DND-41 (cell line): ENCODE results near the gene DPM3.

Experiments used
- ATAC-seq: fragments of 200-7000 bp; cut with Tn5 transposase; 3 replicates; pipeline ENCODE4 v1.9.1; 2021; ENCODE audit warnings: low read depth; ENCODE audit not compliant: insufficient read depth
- DNase-seq: peaks from one replicate; pipeline ENCODE4 v3.0.0-alpha.2; 2020
- H2AFZ ChIP-seq: 2 replicates; pipeline ENCODE4 v1.6.0; 2012; ENCODE audit warnings: low read depth, low read length
- H3K27ac ChIP-seq: 2 replicates; pipeline ENCODE4 v1.5.1; 2012; ENCODE audit warnings: low read length, inconsistent platforms
- H3K27me3 ChIP-seq: fragments of 200-600 bp; sonication (generic); 2 replicates; pipeline ENCODE4 v1.6.0; 2012; ENCODE audit warnings: low read length, mild to moderate bottlenecking, inconsistent platforms; ENCODE audit not compliant: insufficient read depth, poor library complexity
- H3K36me3 ChIP-seq: 2 replicates; pipeline ENCODE4 v1.5.1; 2012; ENCODE audit warnings: low read length, inconsistent platforms; ENCODE audit not compliant: insufficient read depth
- H3K4me1 ChIP-seq: 2 replicates; pipeline ENCODE4 v1.5.1; 2012; ENCODE audit warnings: mild to moderate bottlenecking, low read length; ENCODE audit not compliant: insufficient read depth
- H3K4me2 ChIP-seq: 2 replicates; pipeline ENCODE4 v1.6.0; 2012; ENCODE audit warnings: mild to moderate bottlenecking, moderate library complexity, low read length, inconsistent platforms; ENCODE audit not compliant: insufficient read depth
- H3K4me3 ChIP-seq, 2 experiments: fragments of 200-600 bp in 1 of 2; shearing (Covaris generic) in 1 of 2; 2 replicates each; pipeline ENCODE4 v1.5.1; 2012 to 2016; ENCODE audit warnings: inconsistent platforms in 2 of 2, low read length in 2 of 2, mild to moderate bottlenecking in 2 of 2, low read depth in 1 of 2, moderate library complexity in 1 of 2
- H3K79me2 ChIP-seq: 2 replicates; pipeline ENCODE4 v1.6.0; 2012; ENCODE audit warnings: low read length, inconsistent platforms; ENCODE audit not compliant: insufficient read depth
- H3K9ac ChIP-seq: 2 replicates; pipeline ENCODE4 v1.6.0; 2012; ENCODE audit warnings: low read depth, mild to moderate bottlenecking, inconsistent platforms, low read length, moderate library complexity
- H3K9me3 ChIP-seq: 2 replicates; pipeline ENCODE4 v1.5.1; 2012; ENCODE audit warnings: low read length, moderate library complexity, mild to moderate bottlenecking, inconsistent platforms; ENCODE audit not compliant: insufficient read depth, severe bottlenecking
- H4K20me1 ChIP-seq: 2 replicates; pipeline ENCODE4 v1.6.0; 2012; ENCODE audit warnings: low read length; ENCODE audit not compliant: insufficient read depth
- EZH2 ChIP-seq: IDR thresholded peaks from 3 replicates; pipeline ENCODE4 v1.6.1; 2012; ENCODE audit warnings: borderline replicate concordance, low read depth, mild to moderate bottlenecking, moderate library complexity, low read length, inconsistent platforms; ENCODE audit not compliant: severe bottlenecking
- TF ChIP-seq, protein P1 (sequence below): IDR thresholded peaks from 2 replicates; pipeline ENCODE4 v1.5.1; 2012; ENCODE audit warnings: borderline replicate concordance, low read length, moderate library complexity, mild to moderate bottlenecking; ENCODE audit not compliant: poor library complexity, severe bottlenecking; ENCODE audit errors: extremely low read depth

DPM3 gene

DNA sequence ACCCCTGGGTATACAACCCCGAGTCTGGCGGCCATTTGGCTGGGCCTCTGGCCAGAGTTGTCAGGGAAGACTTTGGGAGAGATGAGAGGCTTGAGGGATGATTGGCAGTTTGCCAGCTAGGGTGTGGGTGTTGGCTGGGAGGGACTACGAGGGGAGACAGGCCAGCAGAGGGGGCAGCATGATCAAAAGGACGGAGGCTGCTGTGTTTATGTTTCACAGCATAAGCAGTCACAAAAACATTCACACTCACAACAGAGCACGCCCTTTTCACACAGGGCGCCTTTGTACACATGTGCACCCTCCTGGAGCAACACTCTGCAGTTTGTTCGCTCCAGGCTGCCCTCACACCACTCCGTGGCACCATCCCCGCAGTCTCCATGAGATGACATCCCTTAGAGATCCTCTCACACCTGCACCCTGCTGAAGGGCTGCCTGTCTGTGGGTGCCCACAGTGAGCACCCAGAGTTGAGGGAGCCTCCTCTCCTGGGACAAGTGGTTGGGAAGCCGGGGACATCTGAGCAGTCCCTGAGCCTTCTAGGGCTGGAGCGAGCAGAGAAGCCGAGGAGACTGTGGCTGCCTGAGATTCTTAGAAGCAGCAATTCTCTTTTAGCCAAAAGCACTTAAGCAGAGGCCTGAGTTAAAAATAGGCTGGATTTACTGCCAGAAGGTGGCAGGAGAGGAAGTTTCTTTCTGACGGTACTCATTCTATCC is 46.3 kb downstream of the DPM3 start:
- Histone ChIP-seq H3K4me3 (no peak overlapping the region), H2AFZ (no peak overlapping the region), H4K20me1 (peaks cover 7% of the 10 kb centered on the region), H3K9ac (no peak overlapping the region), H3K27ac (no peak overlapping the region), H3K9me3 (no peaks in the 10 kb centered on the region), H3K36me3 (no peaks in the 10 kb centered on the region), H3K4me2 (no peak overlapping the region), H3K27me3 (peaks cover 24% of the 10 kb centered on the region), H3K79me2 (no peaks in the 10 kb centered on the region), H3K4me1 (peaks cover 9% of the 10 kb centered on the region)
- ATAC-seq, result 0 out of 3 replicates have a peak, but pooled peaks have one; percentile 20
- no peak for DNase-seq
- TF ChIP-seq EZH2, result no peak
- TF ChIP-seq, protein P1, sequence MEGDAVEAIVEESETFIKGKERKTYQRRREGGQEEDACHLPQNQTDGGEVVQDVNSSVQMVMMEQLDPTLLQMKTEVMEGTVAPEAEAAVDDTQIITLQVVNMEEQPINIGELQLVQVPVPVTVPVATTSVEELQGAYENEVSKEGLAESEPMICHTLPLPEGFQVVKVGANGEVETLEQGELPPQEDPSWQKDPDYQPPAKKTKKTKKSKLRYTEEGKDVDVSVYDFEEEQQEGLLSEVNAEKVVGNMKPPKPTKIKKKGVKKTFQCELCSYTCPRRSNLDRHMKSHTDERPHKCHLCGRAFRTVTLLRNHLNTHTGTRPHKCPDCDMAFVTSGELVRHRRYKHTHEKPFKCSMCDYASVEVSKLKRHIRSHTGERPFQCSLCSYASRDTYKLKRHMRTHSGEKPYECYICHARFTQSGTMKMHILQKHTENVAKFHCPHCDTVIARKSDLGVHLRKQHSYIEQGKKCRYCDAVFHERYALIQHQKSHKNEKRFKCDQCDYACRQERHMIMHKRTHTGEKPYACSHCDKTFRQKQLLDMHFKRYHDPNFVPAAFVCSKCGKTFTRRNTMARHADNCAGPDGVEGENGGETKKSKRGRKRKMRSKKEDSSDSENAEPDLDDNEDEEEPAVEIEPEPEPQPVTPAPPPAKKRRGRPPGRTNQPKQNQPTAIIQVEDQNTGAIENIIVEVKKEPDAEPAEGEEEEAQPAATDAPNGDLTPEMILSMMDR, result peak; percentile 45

DNA sequence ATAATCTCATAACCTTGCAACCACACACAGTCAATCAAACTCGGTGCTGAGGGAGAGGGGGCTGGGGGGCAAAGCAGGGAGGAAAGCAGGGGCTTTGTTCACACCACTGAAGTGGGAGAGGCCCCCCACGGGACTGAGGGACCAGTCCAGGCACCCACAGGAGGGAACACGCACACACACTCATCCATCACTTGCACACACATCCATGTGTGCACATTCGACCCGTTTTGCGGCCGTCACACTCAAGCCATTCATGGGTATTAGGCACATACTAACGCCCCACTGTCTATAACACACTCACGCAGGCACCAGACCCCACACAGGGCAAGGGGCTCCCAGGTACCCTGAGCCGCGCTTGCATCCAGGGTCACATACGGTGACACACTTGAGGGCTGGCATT is 47.7 kb downstream of the DPM3 start:
- no peak overlapping the region for H3K4me2 ChIP-seq
- no peak overlapping the region for H2AFZ ChIP-seq
- H3K36me3 ChIP-seq, result no peaks in the 10 kb centered on the region
- H3K9me3 ChIP-seq, result no peaks in the 10 kb centered on the region
- H3K9ac ChIP-seq, result no peak overlapping the region
- DNase-seq (no peak), ATAC-seq (no peak)
- peaks cover 9% of the 10 kb centered on the region for H3K4me1 ChIP-seq
- H4K20me1 ChIP-seq, result peaks cover 7% of the 10 kb centered on the region
- H3K4me3 ChIP-seq, result no peak overlapping the region
- H3K27ac ChIP-seq, result no peak overlapping the region
- H3K27me3 ChIP-seq, result peaks cover 24% of the 10 kb centered on the region
- no peaks in the 10 kb centered on the region for H3K79me2 ChIP-seq
- TF ChIP-seq EZH2, result no peak
- TF ChIP-seq, protein P1, result no peak

DNA sequence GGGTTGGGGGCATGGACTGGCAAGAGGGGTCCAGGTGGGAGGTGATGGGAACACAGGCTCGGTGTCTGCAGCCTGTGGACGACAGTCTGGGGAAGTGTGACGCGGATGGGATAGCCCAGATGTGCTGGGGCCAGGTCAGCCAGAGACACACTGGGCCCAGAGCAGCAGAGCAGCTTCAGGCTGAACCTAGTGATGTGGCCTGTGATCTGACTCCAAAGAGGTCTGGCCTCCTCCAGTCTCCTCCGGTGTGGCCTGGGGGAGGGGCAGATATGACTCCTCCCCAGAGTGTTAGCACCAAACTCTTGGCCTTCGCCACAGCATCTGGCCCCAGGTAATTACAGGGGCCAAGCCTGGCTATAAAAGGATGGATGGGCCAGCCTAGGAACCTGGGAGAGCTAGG is 48.2 kb downstream of the DPM3 start:
- no peak overlapping the region for H3K9ac ChIP-seq

More for the DNA sequence above, 48.2 kb downstream of the DPM3 start:
- Histone ChIP-seq H2AFZ (no peak overlapping the region), H3K27ac (no peak overlapping the region), H3K4me1 (peaks cover 9% of the 10 kb centered on the region), H3K36me3 (no peaks in the 10 kb centered on the region), H3K27me3 (peaks cover 24% of the 10 kb centered on the region), H3K4me3 (no peak overlapping the region), H4K20me1 (peaks cover 7% of the 10 kb centered on the region), H3K79me2 (no peaks in the 10 kb centered on the region), H3K4me2 (no peak overlapping the region), H3K9me3 (no peaks in the 10 kb centered on the region)
- TF ChIP-seq, protein P1, result no peak
- no peak for TF ChIP-seq EZH2
- ATAC-seq, result no peak
- no peak for DNase-seq
